ENCODE results near the gene CAPN13. TPM values are rescaled to one million over a fixed set of nuclear protein-coding genes. Genes with fewer than 3 reads are reported as not detected.
A peak's percentile ranks its signal among the peaks of the same experiment; 100 is the strongest.
"Not testable (repeated sequence)": the region's sequence is repeated elsewhere in the genome, so short reads cannot be mapped to it uniquely, and the experiment has no call there.

The CAPN13 gene
- total RNA-seq, 1 donor from 2014 or later = 0.51 TPM

- no peak for DNase-seq
Observed at GRCh38 chr2:30705056-30705455, 102.2 kb downstream of the CAPN13 start.

GRCh38 chr2:30704309-30705020, 102.8 kb downstream of the CAPN13 start:
- DNase-seq = no peak

DNA sequence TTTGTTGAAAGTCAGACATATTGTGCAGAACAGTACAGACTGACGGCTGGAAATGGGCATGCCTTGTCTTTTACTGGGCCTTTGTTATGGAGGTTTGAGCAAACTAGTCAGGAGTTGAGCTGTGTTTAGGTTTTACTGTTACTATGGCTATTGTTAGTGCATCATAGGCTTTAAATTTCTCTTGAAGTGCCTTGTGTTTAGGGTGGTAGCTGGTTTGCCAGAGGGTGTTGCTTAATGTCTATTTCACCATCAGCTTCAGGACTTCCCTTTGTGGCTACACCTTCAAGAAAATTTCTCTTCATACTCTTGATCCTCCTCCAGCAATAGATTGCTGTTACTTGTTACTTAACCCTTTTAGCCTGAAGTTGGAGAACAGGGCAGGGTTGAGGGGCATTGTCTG, 104.6 kb downstream of the CAPN13 start:
- DNase-seq = no peak

- DNase-seq = no peak
Observed at GRCh38 chr2:30701782-30702181, 105.5 kb downstream of the CAPN13 start.

- not testable (repeated sequence) for DNase-seq
Observed at GRCh38 chr2:30697242-30698103, 109.8 kb downstream of the CAPN13 start.

DNA sequence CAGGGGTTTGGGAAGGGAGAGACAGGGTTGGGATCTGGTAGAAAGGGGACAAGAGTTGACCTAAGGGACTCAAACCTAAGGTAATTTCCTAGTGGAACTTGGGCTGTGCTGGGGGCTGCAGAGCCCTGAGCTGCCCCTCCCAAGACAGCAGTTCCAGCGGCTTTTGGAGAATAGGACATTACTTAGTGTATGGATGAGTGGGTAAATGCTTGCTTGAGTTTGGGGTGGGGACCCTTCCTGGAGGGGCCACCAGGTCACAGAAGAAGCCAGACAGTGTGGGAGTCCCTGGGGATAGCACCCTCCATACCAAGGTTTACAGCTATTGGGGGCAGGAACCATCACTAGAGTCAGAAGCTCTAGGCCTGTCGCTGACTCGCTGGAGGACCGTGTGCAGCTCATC, 111.5 kb downstream of the CAPN13 start:
- no peak for DNase-seq

- DNase-seq = peak; percentile 24
Observed at GRCh38 chr2:30694286-30695055, 112.8 kb downstream of the CAPN13 start.

GRCh38 chr2:30693821-30694281, 113.4 kb downstream of the CAPN13 start:
- no peak for DNase-seq

GRCh38 chr2:30692829-30693275, 114.4 kb downstream of the CAPN13 start:
- DNase-seq = no peak

DNA sequence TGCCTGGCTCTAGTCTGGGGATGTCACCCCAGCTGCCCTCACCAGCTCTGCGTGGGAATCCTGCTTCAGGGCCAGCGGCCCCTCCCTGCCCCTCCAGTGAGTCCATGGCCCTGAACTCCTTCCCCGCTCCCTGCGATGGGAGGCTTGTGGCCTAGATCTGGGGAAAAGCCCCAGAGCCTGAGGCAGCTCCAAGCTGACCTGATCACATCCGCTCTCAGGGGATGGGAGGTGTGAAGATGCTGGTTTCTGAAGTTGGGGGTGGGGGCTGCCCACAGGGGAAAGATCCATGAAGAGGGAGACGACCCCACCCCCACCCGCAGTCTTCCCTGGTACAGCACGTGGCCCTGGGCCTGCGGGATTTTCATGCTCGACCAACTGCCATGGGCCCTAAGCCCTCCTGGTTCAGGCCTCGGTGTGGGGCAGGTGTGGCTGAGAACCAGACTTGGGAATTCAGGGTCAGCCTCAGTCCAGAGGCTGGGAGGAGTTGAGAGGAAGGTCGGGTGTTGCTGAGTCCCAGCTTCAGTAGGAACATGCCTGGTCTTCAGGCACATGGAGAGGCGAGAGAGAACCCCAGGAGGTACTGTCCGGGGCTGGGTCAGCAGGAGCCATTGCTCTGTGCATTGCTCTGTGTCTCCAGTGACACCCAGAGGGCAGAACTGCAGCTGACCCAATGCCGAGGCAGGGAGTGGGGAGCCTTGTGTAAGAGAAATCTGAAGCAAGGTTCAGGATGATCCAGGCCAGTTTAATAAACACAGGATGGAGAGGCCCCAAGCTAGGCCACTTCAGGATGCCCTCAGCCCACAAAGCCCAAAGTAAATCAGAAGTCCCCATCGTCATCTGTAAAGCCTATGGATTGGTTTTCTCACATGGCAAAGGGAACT, 115.1 kb downstream of the CAPN13 start:
- no peak for DNase-seq

DNA sequence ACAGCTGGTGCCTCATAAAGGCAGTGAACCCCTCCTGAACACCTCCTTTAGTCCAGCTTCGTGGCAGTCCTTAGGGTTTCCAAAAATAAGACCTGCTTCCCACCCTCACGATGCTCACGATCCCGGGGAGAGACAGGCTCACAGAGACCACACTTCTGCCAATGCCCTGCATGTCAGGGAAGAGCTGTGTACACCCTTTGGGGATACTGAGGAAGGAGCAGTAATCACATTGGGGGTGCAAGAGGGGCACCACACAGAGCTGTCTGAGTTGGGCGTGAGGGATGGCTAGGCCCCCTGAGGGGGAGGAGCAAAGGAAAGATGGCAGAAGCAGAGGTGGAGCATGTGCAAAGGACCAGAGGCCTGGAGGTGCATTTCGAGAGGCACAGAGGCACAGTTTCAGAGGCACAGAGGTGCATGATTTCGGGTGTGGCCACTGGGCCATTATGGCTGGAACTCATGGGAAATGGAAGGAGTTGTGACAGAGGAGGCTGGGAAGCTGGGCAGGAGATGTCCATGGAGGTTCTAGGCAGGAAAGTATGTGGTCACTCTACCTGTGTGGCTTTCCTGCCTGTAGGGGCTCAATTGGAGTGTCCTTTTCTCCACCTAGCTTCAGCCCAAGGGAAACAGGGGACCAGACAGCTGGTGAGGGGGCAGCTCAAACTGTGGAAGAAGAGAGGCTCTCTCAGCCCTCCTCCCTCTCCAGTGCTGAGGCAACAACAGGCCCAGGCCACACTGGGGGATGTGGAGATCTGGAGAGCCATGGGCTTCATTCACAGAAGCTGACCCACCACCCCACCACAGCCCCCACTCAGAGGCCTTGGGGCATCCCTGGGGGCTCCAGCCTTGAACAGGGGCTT, 115.9 kb downstream of the CAPN13 start:
- DNase-seq = no peak

- no peak for DNase-seq
Observed at GRCh38 chr2:30690126-30690561, 117.1 kb downstream of the CAPN13 start.

DNA sequence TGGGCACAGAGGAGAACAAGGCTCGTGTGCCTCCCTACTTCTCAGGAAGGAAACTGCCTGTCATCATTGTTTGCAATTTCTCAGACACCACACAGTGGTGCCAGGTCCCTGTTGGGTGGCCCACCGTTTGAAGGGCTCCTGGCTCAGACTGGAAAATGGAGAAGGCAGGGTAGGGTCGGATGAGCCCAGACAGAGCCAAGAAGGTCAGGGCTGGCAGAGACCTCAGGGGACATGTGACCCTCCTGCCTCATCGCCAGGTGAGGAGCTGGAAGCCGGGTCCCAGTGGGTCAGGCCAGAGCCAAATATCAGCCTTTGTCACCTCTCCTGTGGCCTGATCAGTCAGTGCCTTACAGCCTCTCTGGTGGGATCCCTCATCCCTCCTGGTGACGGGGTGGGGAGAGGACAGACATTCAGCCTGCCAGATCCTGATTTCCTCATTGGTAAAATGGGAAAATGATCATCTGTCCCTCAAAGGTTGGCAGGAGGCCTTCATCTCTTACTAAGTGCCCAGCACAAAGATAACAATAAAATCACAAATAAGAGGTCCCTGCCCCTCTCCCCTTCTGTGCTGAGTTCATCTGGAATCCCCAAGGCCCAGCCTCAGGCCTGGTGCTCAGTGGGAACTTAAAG, 117.6 kb downstream of the CAPN13 start:
- DNase-seq = no peak

GRCh38 chr2:30688956-30689401, 118.3 kb downstream of the CAPN13 start:
- DNase-seq = peak; percentile 70

DNA sequence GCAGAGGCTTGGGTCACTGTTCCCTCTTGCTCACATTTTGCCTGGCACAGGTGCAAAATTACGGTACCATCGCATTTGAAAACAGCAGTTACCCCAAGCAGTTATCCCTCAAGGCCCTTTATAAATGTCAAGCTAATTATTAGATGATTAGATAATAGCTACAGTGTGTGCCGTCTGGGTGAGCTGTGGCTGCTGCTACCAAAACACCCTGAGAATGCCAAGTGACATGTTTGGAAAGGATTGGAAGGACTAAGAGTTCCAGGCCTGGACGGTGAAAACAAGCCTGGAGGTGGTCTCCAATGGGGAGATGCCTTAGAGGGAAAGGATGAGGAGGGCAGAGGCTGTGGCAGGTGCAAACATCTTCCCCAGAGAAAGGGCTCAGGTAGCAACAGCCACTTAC, 120.6 kb downstream of the CAPN13 start:
- DNase-seq = no peak

DNA sequence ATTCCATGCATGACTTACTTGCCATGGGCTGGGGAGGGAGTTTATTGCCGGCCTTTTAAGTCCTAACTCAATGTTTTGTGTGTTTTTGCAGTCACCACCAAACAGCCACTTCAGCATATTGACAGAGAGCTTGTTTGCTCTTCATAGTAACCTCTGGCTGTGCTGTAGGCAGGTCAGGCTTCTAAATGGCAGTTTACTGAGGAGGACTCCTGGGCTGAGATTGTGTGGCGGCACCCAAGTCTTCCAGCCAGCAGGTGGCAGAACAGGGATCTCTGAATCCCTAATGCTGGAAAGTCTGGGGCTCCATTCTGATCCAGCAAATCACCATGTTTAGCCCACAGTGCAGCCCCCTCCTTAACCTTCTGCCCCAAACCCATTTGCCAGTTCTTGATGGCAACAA, 121.2 kb downstream of the CAPN13 start:
- no peak for DNase-seq

DNA sequence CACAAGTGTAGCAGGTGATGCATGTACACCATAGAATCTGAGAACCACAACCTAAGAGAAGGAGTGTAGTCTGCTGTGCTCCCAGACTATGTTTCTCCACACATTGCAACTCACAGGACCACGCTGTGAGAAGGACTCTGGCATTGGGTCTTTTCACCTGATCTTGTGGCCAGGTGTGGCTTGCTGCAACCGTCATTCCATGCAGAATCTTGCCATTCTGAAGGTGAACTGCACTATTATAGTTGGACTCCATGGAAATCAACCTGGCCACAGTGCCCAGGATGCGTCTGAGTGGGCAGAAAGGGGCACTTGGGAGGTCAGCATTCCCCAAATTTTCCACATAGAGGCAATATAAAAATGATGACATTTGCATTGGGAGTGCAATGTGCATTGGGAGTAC, 122.2 kb downstream of the CAPN13 start:
- DNase-seq = no peak

GRCh38 chr2:30684516-30684915, 122.7 kb downstream of the CAPN13 start:
- DNase-seq = no peak

GRCh38 chr2:30684026-30684425, 123.2 kb downstream of the CAPN13 start:
- no peak for DNase-seq

Measured in tongue (tissue), 2 donors.